CD8-positive, alpha-beta memory T cell (primary cell): Measurements from ENCODE around the gene PIP4K2A. TPM values are rescaled to one million over a fixed set of nuclear protein-coding genes. Genes with fewer than 3 reads are reported as not detected.
"Not testable (repeated sequence)": the region's sequence is repeated elsewhere in the genome, so short reads cannot be mapped to it uniquely, and the experiment has no call there.

Experiments
- CTCF ChIA-PET: fragments of 350-600 bp; sonication (Branson Sonifier 250); formaldehyde crosslinking; loops from one replicate; lab custom pipeline; 2021; ENCODE audit warnings: antibody characterized with exemption; lab: Charles Lee
- POLR2A ChIA-PET: fragments of 350-600 bp; sonication (Branson Sonifier 250); formaldehyde crosslinking; loops from one replicate; lab custom pipeline; 2021; ENCODE audit warnings: antibody characterized with exemption; lab: Charles Lee
- DNase-seq, 5 donors: peaks; one replicate each; pipeline versions ENCODE4 v3.0.0 to v3.0.0-alpha.2; 2020 to 2022; ENCODE audit warnings: mixed read lengths in 1 of 5
- H3K27ac ChIP-seq: one replicate; pipeline ENCODE4 v1.7.0; 2013; ENCODE audit warnings: low read depth, mild to moderate bottlenecking, low read length, moderate library complexity
- H3K27me3 ChIP-seq: 2 replicates; pipeline ENCODE4 v1.7.0; 2013; ENCODE audit warnings: low read length, mild to moderate bottlenecking; ENCODE audit not compliant: insufficient read depth, poor library complexity, severe bottlenecking
- H3K36me3 ChIP-seq: 2 replicates; pipeline ENCODE4 v1.7.0; 2013; ENCODE audit warnings: mild to moderate bottlenecking, low read length, moderate library complexity; ENCODE audit not compliant: insufficient read depth
- H3K4me1 ChIP-seq: 2 replicates; pipeline ENCODE4 v1.7.0; 2013; ENCODE audit warnings: mild to moderate bottlenecking, low read length, moderate library complexity; ENCODE audit not compliant: insufficient read depth
- H3K4me3 ChIP-seq: 2 replicates; pipeline ENCODE4 v1.7.0; 2013; ENCODE audit warnings: mild to moderate bottlenecking, low read length
- H3K9me3 ChIP-seq: 2 replicates; pipeline ENCODE4 v1.7.0; 2013; ENCODE audit warnings: mild to moderate bottlenecking, low read length
- H3K27ac Mint-ChIP-seq, 8 donors: one replicate each; pipeline ENCODE4 v1.8.0; 2020 to 2021; ENCODE audit warnings: mixed read lengths in 8 of 8, mild to moderate bottlenecking in 6 of 8, inconsistent platforms in 3 of 8, moderate library complexity in 3 of 8
- H3K27me3 Mint-ChIP-seq, 2 donors: one replicate each; pipeline ENCODE4 v1.8.0; 2020 to 2021; ENCODE audit warnings: mixed read lengths in 2 of 2, mild to moderate bottlenecking in 1 of 2, moderate library complexity in 1 of 2
- H3K36me3 Mint-ChIP-seq, 3 donors: one replicate each; pipeline ENCODE4 v1.8.0; 2020 to 2021; ENCODE audit warnings: mixed read lengths in 3 of 3, inconsistent platforms in 1 of 3, mild to moderate bottlenecking in 1 of 3
- H3K4me1 Mint-ChIP-seq, 3 donors: one replicate each; pipeline ENCODE4 v1.8.0; 2020 to 2021; ENCODE audit warnings: mixed read lengths in 3 of 3, inconsistent platforms in 1 of 3, mild to moderate bottlenecking in 1 of 3
- H3K4me3 Mint-ChIP-seq, 7 donors: one replicate each; pipeline ENCODE4 v1.8.0; 2020 to 2021; ENCODE audit warnings: mixed read lengths in 7 of 7, mild to moderate bottlenecking in 6 of 7, moderate library complexity in 4 of 7, inconsistent platforms in 2 of 7
- H3K9me3 Mint-ChIP-seq, 5 donors: one replicate each; pipeline ENCODE4 v1.8.0; 2020 to 2022; ENCODE audit warnings: mixed read lengths in 5 of 5, mild to moderate bottlenecking in 3 of 5, moderate library complexity in 2 of 5, inconsistent platforms in 1 of 5
- polyA plus RNA-seq: library from polyadenylated mRNA; unstranded; fragments of 300-500 nt; fragmentation: Illumina TruSeq; gene quantifications from one replicate; pipeline ENCODE4 v1.2.3, GENCODE V29; 2021
- total RNA-seq, 2 experiments: library from RNA; stranded (reverse); gene quantifications; one replicate each; pipeline ENCODE4 v1.2.3, GENCODE V29; 2021

PIP4K2A gene
- total and polyA plus RNA-seq, 3 experiments from 2014 or later: 116 to 130 (median 120) TPM

GRCh38 chr10:22518167-22518724 lies 196.1 kb downstream of the PIP4K2A start:
- ChIA-PET POLR2A (no interaction called here), CTCF (interaction anchor here (1.8 kb wide), 1 partner anchor 19 kb away, joined by 6 read pairs; no protein-coding TSS in a partner anchor)
- Histone ChIP-seq H3K27me3 (no peaks in the 10 kb centered on the region), H3K4me3 (no peak overlapping the region), H3K9me3 (no peaks in the 10 kb centered on the region), H3K36me3 (no peaks in the 10 kb centered on the region), H3K27ac (no peak overlapping the region), H3K4me1 (no peaks in the 10 kb centered on the region)
- no peak for DNase-seq
- H3K27ac Mint-ChIP-seq: no peak overlapping the region
- H3K9me3 Mint-ChIP-seq: peaks cover 15 to 33% (median 23%) of the 10 kb centered on the region in 5 donors
- peaks cover 11 to 15% of the 10 kb centered on the region in 2 donors for H3K27me3 Mint-ChIP-seq
- H3K4me3 Mint-ChIP-seq: no peak overlapping the region
- H3K4me1 Mint-ChIP-seq: no peaks in the 10 kb centered on the region
- peaks cover 0 to 22% (median 0%) of the 10 kb centered on the region in 3 donors for H3K36me3 Mint-ChIP-seq

- peaks cover 20 to 42% of the 10 kb centered on the region in 2 donors for H3K27me3 Mint-ChIP-seq
- Histone ChIP-seq H3K36me3 (no peaks in the 10 kb centered on the region), H3K27ac (no peak overlapping the region), H3K27me3 (no peaks in the 10 kb centered on the region), H3K9me3 (no peaks in the 10 kb centered on the region), H3K4me3 (no peak overlapping the region), H3K4me1 (no peaks in the 10 kb centered on the region)
- ChIA-PET CTCF (no interaction called here), POLR2A (no interaction called here)
- H3K36me3 Mint-ChIP-seq: peaks cover 0 to 26% (median 5%) of the 10 kb centered on the region in 3 donors
- H3K4me3 Mint-ChIP-seq: no peak overlapping the region
- DNase-seq: no peak
- H3K4me1 Mint-ChIP-seq: no peaks in the 10 kb centered on the region
- no peak overlapping the region for H3K27ac Mint-ChIP-seq
- H3K9me3 Mint-ChIP-seq: peaks cover 0 to 16% (median 13%) of the 10 kb centered on the region in 5 donors
Measured at GRCh38 chr10:22515009-22515408, 199.4 kb downstream of the PIP4K2A start.

GRCh38 chr10:22514414-22514758 lies 200.0 kb downstream of the PIP4K2A start:
- H3K9me3 ChIP-seq, H3K4me1 ChIP-seq, H3K4me1 Mint-ChIP-seq, H3K36me3 ChIP-seq, CTCF ChIA-PET, H3K4me3 Mint-ChIP-seq, H3K27ac Mint-ChIP-seq, H3K27ac ChIP-seq, DNase-seq, H3K27me3 ChIP-seq, POLR2A ChIA-PET, H3K4me3 ChIP-seq: not testable (repeated sequence)
- Mint-ChIP-seq H3K36me3 (peaks cover 0 to 26% (median 5%) of the 10 kb centered on the region in 3 donors), H3K27me3 (peaks cover 20 to 42% of the 10 kb centered on the region in 2 donors), H3K9me3 (peaks cover 0 to 17% (median 12%) of the 10 kb centered on the region in 5 donors)

DNA sequence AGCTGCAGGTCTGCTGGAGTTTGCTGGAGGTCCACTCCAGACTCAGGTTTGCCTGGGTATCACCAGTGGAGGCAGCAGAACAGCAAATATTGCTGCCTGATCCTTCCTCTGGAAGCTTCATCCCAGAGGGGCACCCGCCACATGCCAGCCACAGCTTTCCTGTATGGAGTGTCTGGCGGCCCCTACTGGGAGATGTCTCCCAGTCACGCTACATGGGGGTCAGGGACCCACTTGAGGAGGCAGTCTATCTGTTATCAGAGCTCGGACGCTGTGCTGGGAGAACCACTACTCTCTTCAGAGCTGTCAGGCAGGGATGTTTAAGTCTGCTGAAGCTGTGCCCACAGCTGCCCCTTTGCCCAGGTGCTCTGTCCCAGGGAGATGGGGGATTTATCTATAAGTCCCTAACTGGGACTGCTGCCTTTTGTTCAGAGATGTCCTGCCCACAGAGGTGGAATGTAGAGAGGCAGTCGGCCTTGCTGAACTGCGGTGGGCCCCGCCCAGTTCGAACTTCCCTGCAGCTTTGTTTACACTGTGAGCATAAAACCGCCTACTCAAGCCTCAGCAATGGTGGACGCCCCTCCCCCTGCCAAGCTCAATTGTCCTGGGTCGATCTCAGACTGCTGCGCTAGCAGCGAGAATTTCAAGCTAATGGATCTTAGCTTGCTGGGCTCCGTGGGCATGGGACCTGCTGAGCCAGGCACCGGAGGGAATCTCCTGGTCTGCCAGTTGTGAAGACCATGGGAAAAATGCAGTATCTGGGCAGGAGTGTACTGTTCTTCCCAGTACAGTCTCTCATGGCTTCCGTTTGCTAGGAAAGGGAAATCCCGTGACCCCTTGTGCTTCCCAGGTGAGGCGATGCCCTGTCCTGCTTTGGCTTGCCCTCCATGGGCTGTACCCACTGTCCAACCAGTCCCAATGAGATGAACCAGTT lies 200.6 kb downstream of the PIP4K2A start:
- H3K27ac ChIP-seq, H3K27ac Mint-ChIP-seq, H3K4me1 Mint-ChIP-seq, POLR2A ChIA-PET, H3K4me1 ChIP-seq, H3K36me3 ChIP-seq, H3K4me3 Mint-ChIP-seq, H3K4me3 ChIP-seq, H3K27me3 ChIP-seq, DNase-seq, H3K9me3 ChIP-seq: not testable (repeated sequence)
- Mint-ChIP-seq H3K9me3 (peaks cover 0 to 20% (median 16%) of the 10 kb centered on the region in 5 donors), H3K36me3 (peaks cover 0 to 29% (median 5%) of the 10 kb centered on the region in 3 donors), H3K27me3 (peaks cover 20 to 45% of the 10 kb centered on the region in 2 donors)
- CTCF ChIA-PET: interaction anchor here (0.8 kb wide), 1 partner anchor 254 kb away, joined by 3 read pairs; no protein-coding TSS in a partner anchor

GRCh38 chr10:22512015-22512414 lies 202.4 kb downstream of the PIP4K2A start:
- H3K9me3 ChIP-seq, H3K4me3 Mint-ChIP-seq, CTCF ChIA-PET, H3K27ac Mint-ChIP-seq, H3K27ac ChIP-seq, POLR2A ChIA-PET, H3K36me3 ChIP-seq, H3K27me3 ChIP-seq, H3K4me1 Mint-ChIP-seq, H3K4me3 ChIP-seq, H3K4me1 ChIP-seq, DNase-seq: not testable (repeated sequence)
- peaks cover 0 to 33% (median 5%) of the 10 kb centered on the region in 3 donors for H3K36me3 Mint-ChIP-seq
- H3K9me3 Mint-ChIP-seq: peaks cover 0 to 23% (median 20%) of the 10 kb centered on the region in 5 donors
- H3K27me3 Mint-ChIP-seq: peaks cover 20 to 53% of the 10 kb centered on the region in 2 donors

DNA sequence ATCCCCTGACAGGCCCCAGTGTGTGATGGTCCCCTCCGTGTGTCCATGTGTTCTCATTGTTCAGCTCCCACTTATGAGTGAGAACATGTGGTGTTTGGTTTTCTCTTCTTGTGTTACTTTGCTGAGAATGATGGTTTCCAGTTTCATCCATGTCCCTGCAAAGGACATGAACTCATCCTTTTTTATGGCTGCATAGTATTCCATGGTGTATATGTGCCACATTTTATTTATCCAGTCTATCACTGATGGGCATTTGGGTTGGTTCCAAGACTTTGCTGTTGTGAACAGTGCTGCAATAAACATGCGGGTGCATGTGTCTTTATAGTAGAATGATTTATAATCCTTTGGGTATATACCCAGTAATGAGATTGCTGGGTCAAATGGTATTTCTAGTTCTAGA lies 206.2 kb downstream of the PIP4K2A start:
- H3K27me3 ChIP-seq, H3K9me3 ChIP-seq, H3K27ac Mint-ChIP-seq, H3K4me3 ChIP-seq, DNase-seq, H3K27ac ChIP-seq, H3K4me3 Mint-ChIP-seq, H3K36me3 ChIP-seq, POLR2A ChIA-PET, CTCF ChIA-PET: not testable (repeated sequence)
- H3K4me1 ChIP-seq: peaks cover 15% of the 10 kb centered on the region
- Mint-ChIP-seq H3K9me3 (peaks cover 0 to 23% (median 20%) of the 10 kb centered on the region in 5 donors), H3K36me3 (peaks cover 0 to 23% (median 5%) of the 10 kb centered on the region in 3 donors), H3K27me3 (peaks cover 15 to 40% of the 10 kb centered on the region in 2 donors), H3K4me1 (peaks cover 18 to 23% (median 21%) of the 10 kb centered on the region in 3 donors)

- Histone ChIP-seq H3K27ac (no peak overlapping the region), H3K4me1 (peaks cover 20% of the 10 kb centered on the region), H3K4me3 (no peak overlapping the region), H3K27me3 (no peaks in the 10 kb centered on the region), H3K36me3 (no peaks in the 10 kb centered on the region), H3K9me3 (no peaks in the 10 kb centered on the region)
- Mint-ChIP-seq H3K27me3 (peaks cover 0 to 21% of the 10 kb centered on the region in 2 donors), H3K27ac (peak overlapping the region in 7 of 8 donors; percentile 10 to 79 (median 45)), H3K4me3 (peak overlapping the region in 5 of 7 donors; percentile 24 to 70 (median 60)), H3K9me3 (peaks cover 0 to 12% (median 9%) of the 10 kb centered on the region in 5 donors), H3K36me3 (peaks cover 0 to 8% (median 0%) of the 10 kb centered on the region in 3 donors), H3K4me1 (peaks cover 21 to 23% (median 22%) of the 10 kb centered on the region in 3 donors)
- peak; percentile 9 to 75 (median 54) for DNase-seq
- ChIA-PET CTCF (no interaction called here), POLR2A (no interaction called here)
Measured at GRCh38 chr10:22505911-22506685, 208.3 kb downstream of the PIP4K2A start.
